Suprapubic skin (tissue), 3 donors: ENCODE data around the gene BLOC1S4.

Source experiments
- CTCF ChIP-seq, 2 donors: fragments of 200-600 bp in 1 of 2; fragments of 450-650 bp in 1 of 2; sonication (generic) in 1 of 2; IDR thresholded peaks; one replicate each; pipeline ENCODE4 v1.5.1; 2016 to 2019; ENCODE audit warnings: antibody characterized with exemption in 2 of 2, mild to moderate bottlenecking in 1 of 2, moderate library complexity in 1 of 2
- EP300 ChIP-seq: sonication (generic); formaldehyde crosslinking; IDR thresholded peaks from one replicate; pipeline ENCODE4 v1.6.1; 2017; ENCODE audit warnings: antibody characterized with exemption

- TF ChIP-seq CTCF (IDR thresholded peaks at IDR 0.05) (no peak), EP300 (no peak)
Observed at GRCh38 chr4:6673660-6674499, 42.1 kb upstream of the BLOC1S4 start.
